Measurements from ENCODE around the gene BCL2A1. TPM values are rescaled to one million over a fixed set of nuclear protein-coding genes. Genes with fewer than 3 reads are reported as not detected.

The BCL2A1 gene
- total and polyA plus RNA-seq, 2 donors (not counting 1 experiment from before 2014, with no cell fraction given): 33.8 to 49.2 TPM

- CTCF ChIA-PET: no interaction called here
- Histone ChIP-seq H3K27ac (ENCODE audit: low read length in 2 of 2) (no peak overlapping the region), H3K79me2 (ENCODE audit: control insufficient read depth, insufficient read depth, low read length) (peaks cover 18% of the 10 kb centered on the region), H3K27me3 (replicated peaks in 1 of 4; ENCODE audit: control extremely low read depth in 1 of 4, control insufficient read depth in 3 of 4, insufficient read depth in 4 of 4, low read length in 3 of 4) (no peaks in the 10 kb centered on the region), H3K9ac (ENCODE audit: low read length) (no peak overlapping the region), H2AFZ (ENCODE audit: insufficient read depth, low read depth, low read length, poor library complexity, severe bottlenecking) (no peak overlapping the region), H3K4me1 (ENCODE audit: control insufficient read depth in 2 of 2, insufficient read depth in 2 of 2, low read length in 2 of 2) (peaks cover 19 to 22% of the 10 kb centered on the region in 2 donors), H3K4me3 (ENCODE audit: control extremely low read depth in 1 of 5, extremely low read depth in 1 of 5, insufficient read depth in 1 of 5, low read depth in 2 of 5, low read length in 4 of 5) (no peak overlapping the region), H3K9me3 (ENCODE audit: control extremely low read depth in 1 of 3, control insufficient read depth in 2 of 3, insufficient read depth in 1 of 3, low read length in 2 of 3) (peaks cover 0 to 4% (median 0%) of the 10 kb centered on the region in 3 donors), H3K36me3 (replicated peaks in 1 of 2; ENCODE audit: control extremely low read depth in 1 of 2, control insufficient read depth in 1 of 2, extremely low read depth in 1 of 2, insufficient read depth in 2 of 2, low read length in 1 of 2) (peaks cover 0 to 2% of the 10 kb centered on the region in 2 experiments), H4K20me1 (ENCODE audit: control insufficient read depth, insufficient read depth, low read length, poor library complexity, severe bottlenecking) (no peaks in the 10 kb centered on the region), H3K4me2 (replicated peaks; ENCODE audit: low read depth, low read length, poor library complexity, severe bottlenecking) (no peak overlapping the region)
- no peak for TF ChIP-seq CTCF (IDR thresholded peaks at IDR 0.05)
- TF ChIP-seq EZH2 (IDR thresholded peaks at IDR 0.05; ENCODE audit: borderline replicate concordance, insufficient read depth, low read depth, low read length, poor library complexity, severe bottlenecking): no peak
- ATAC-seq (ENCODE audit: low read depth) (no peak), DNase-seq (no peak)
- Mint-ChIP-seq H3K4me3 (no peak overlapping the region), H3K9me3 (ENCODE audit: insufficient read depth) (peaks cover 2% of the 10 kb centered on the region), H3K4me1 (peaks cover 38% of the 10 kb centered on the region), H3K27ac (no peak overlapping the region), H3K27me3 (no peaks in the 10 kb centered on the region)
- POLR2A ChIA-PET: no interaction called here
- intact Hi-C loops (cut with micrococcal nuclease): no loop called here
Observed at GRCh38 chr15:79957741-79958140, 13.3 kb downstream of the BCL2A1 start.

DNA sequence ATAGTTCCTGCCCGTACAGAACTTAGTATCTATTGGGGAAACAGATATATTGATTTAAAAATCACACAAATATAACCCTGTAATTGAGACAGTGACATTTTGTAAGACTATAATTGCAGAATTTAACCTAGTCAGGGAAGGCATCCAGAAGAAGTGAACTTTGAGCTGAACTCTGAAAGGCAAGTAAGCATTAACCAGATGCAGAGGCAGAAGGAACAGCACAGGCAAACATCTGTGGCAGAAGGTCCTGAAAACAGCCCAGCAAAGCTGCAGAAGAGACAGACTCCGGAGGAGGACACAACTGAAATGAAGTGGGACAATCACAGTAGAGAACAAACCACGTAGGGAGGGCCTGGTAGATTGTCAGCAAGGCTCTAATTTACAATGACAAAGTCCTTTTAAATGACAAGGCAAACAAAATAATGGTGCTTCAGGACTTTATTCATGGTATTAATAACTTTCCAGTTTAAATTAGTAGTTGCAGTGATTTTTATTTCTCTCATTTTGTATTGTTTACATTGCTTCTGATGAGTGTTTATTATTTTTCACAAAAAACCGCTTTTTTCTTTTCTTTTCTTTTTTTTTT, 14.5 kb downstream of the BCL2A1 start:
- 100% methylated on average over 1 of the region's 4 CpGs for WGBS (ENCODE audit: insufficient coverage)
- Histone ChIP-seq H4K20me1 (ENCODE audit: control insufficient read depth, insufficient read depth, low read length, poor library complexity, severe bottlenecking) (no peaks in the 10 kb centered on the region), H3K27ac (ENCODE audit: low read length in 2 of 2) (no peak overlapping the region), H2AFZ (ENCODE audit: insufficient read depth, low read depth, low read length, poor library complexity, severe bottlenecking) (no peak overlapping the region), H3K79me2 (ENCODE audit: control insufficient read depth, insufficient read depth, low read length) (peaks cover 11% of the 10 kb centered on the region), H3K36me3 (replicated peaks in 1 of 2; ENCODE audit: control extremely low read depth in 1 of 2, control insufficient read depth in 1 of 2, extremely low read depth in 1 of 2, insufficient read depth in 2 of 2, low read length in 1 of 2) (peaks cover 0 to 2% of the 10 kb centered on the region in 2 experiments), H3K27me3 (replicated peaks in 1 of 4; ENCODE audit: control extremely low read depth in 1 of 4, control insufficient read depth in 3 of 4, insufficient read depth in 4 of 4, low read length in 3 of 4) (no peaks in the 10 kb centered on the region), H3K9ac (ENCODE audit: low read length) (no peak overlapping the region), H3K4me3 (ENCODE audit: control extremely low read depth in 1 of 5, extremely low read depth in 1 of 5, insufficient read depth in 1 of 5, low read depth in 2 of 5, low read length in 4 of 5) (no peak overlapping the region), H3K4me2 (replicated peaks; ENCODE audit: low read depth, low read length, poor library complexity, severe bottlenecking) (no peak overlapping the region), H3K4me1 (ENCODE audit: control insufficient read depth in 2 of 2, insufficient read depth in 2 of 2, low read length in 2 of 2) (peaks cover 9 to 15% of the 10 kb centered on the region in 2 donors), H3K9me3 (ENCODE audit: control extremely low read depth in 1 of 3, control insufficient read depth in 2 of 3, insufficient read depth in 1 of 3, low read length in 2 of 3) (no peaks in the 10 kb centered on the region)
- H3K27me3 Mint-ChIP-seq: no peaks in the 10 kb centered on the region
- DNase-seq (no peak), ATAC-seq (ENCODE audit: low read depth) (no peak)
- peaks cover 29% of the 10 kb centered on the region for H3K4me1 Mint-ChIP-seq
- intact Hi-C loops (cut with micrococcal nuclease): no loop called here
- H3K4me3 Mint-ChIP-seq: no peak overlapping the region
- H3K27ac Mint-ChIP-seq: no peak overlapping the region
- no peaks in the 10 kb centered on the region for H3K9me3 Mint-ChIP-seq (ENCODE audit: insufficient read depth)
- no peak for TF ChIP-seq CTCF (IDR thresholded peaks at IDR 0.05)
- TF ChIP-seq EZH2 (IDR thresholded peaks at IDR 0.05; ENCODE audit: borderline replicate concordance, insufficient read depth, low read depth, low read length, poor library complexity, severe bottlenecking): no peak
- CTCF ChIA-PET: no interaction called here
- POLR2A ChIA-PET: no interaction called here

Data from B cell (primary cell).